Cerebellar nuclear complex (tissue), 1 donor: ENCODE results near the gene CNTD1.

Experiments used
- DNase-seq, 2 experiments: peaks; one replicate each; lab custom pipeline; 2025; lab: John Stamatoyannopoulos, UW

Gene CNTD1

GRCh38 chr17:42779304-42779935 lies 19.2 kb upstream of the CNTD1 start:
- no peak for DNase-seq

- DNase-seq = no peak
Measured at GRCh38 chr17:42779936-42780850, 18.5 kb upstream of the CNTD1 start, which contains the start of gene WNK4. WNK4 (plus strand) TSS chr17:42780610; CDS start chr17:42780699, 89 bp downstream.

- DNase-seq = no peak
Measured at GRCh38 chr17:42780851-42781638, 17.6 kb upstream of the CNTD1 start.

GRCh38 chr17:42781639-42782165 lies 17.0 kb upstream of the CNTD1 start:
- no peak for DNase-seq

GRCh38 chr17:42782166-42783061 lies 16.2 kb upstream of the CNTD1 start:
- DNase-seq = no peak

DNA sequence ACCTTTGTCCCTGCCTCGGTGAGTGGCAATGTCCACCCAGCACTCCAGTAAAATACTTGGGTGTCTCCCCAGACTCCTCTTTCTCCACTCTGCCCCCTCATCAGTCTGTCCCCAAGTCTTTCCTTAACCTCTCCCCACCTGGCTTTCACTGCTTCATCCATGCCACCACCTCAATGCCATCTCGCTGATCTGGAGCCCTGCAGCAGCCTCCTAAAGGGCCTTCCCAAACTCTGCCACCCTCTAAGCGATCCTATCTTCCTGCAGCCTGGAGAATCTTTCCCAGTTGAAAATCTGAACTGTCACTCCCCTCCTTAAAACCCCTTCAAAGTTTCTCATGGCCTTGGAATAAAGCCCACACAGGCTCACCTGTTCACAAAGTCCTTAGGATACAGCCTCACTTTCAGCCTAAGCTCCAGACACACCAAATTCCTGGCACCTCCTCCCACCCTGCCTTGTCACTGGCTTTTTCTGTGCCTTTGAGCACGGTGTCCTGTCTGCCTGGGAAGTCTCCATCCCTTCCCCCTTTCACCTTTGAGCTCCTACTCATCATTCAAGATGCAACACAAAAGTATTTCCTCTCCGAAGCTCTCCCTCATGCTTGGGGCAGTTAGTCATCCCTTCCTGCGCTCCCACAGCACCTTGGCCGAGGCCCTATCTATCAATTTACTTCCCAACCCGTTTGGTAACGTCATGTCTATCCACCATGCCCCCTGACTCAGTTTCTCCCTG lies 15.4 kb upstream of the CNTD1 start:
- DNase-seq = no peak

DNA sequence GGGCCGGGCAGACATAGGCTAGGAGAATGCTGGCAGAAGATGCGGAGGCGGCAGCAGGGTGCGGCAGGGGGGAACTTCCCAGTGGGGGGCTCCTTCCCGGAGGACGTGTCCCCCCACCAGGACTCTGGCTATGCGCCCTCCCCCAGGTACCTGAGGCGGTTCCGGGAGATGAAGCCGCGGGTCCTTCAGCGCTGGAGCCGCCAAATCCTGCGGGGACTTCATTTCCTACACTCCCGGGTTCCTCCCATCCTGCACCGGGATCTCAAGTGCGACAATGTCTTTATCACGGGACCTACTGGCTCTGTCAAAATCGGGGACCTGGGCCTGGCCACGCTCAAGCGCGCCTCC lies 14.9 kb upstream of the CNTD1 start:
- no peak for DNase-seq

- DNase-seq = no peak
Measured at GRCh38 chr17:42784409-42784808, 14.3 kb upstream of the CNTD1 start.

DNA sequence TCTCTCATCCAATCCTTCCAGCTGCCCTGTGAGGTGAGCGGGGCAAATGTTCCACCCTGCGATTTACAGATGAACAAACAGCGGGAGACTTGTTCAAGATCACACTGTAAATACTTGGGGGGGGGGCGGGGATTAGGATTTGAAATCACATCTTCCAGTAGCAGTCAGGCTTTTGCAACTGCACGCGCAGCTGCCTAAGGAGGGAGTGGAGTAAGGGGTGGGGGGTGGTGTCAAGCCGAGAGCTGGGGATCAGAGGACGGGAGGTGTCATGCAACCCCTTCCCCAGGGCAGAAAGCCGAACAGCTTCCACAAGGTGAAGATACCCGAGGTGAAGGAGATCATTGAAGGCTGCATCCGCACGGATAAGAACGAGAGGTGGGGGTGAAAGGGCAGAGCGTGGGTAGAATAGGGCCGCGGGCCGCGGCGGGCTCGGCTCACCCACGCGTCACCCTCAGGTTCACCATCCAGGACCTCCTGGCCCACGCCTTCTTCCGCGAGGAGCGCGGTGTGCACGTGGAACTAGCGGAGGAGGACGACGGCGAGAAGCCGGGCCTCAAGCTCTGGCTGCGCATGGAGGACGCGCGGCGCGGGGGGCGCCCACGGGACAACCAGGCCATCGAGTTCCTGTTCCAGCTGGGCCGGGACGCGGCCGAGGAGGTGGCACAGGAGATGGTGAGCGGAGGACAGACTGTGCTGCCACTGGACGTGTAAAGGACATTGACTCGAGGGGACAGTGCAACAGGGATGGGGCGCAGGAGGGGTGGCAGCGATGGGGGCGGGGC lies 13.7 kb upstream of the CNTD1 start:
- no peak for DNase-seq

- DNase-seq = no peak
Measured at GRCh38 chr17:42787266-42787665, 11.4 kb upstream of the CNTD1 start.

GRCh38 chr17:42791948-42792347 lies 6.7 kb upstream of the CNTD1 start:
- no peak for DNase-seq

- no peak for DNase-seq
Measured at GRCh38 chr17:42792545-42792944, 6.1 kb upstream of the CNTD1 start.

GRCh38 chr17:42795061-42795460 lies 3.6 kb upstream of the CNTD1 start:
- DNase-seq = no peak

- DNase-seq = no peak
Measured at GRCh38 chr17:42795465-42795864, 3.2 kb upstream of the CNTD1 start.

- no peak for DNase-seq
Measured at GRCh38 chr17:42796066-42796758, 2.4 kb upstream of the CNTD1 start.

DNA sequence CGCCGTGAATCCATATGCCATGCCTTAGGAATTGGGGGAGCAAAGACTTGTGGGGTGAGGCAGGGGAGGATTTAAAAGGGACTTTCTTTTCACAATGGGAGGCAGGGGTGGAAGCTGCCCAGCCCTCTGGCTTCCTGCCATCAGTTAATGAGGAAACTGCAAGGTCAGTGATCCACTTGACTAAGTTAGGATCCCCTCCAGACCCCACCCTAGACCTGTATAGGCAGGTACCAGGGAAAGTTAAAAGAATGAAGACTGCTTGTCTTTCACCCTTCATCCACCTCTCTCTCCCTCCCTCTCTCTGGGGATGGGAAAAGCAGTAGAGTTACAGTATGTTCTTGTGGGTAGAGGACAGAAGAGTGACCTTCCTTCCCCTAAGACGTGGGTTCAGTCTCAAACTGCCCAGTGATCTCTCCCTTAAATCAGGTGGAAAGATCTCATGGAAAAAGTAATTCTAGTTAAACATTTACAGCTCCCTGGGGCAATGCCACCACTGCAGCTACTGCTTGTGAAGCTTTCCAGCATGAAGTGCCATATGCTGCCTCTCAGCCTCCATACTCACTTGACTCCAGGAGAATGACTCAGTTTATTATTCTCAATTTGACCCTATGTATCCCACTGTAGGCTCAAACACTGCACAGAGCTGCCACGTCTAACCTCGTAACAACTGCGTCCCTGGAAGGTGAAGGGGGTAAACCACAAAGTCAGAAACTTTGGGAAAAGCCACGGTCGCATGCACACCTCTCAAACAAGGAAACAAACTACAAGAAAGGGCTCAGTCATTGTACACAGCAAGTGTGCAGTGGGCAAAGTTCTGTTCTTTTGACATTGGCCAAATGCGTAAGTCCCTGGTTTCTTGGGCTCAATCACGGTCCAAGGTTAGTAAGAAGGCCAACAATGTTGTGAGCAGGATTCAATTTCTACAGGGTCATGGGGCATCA lies 1.3 kb upstream of the CNTD1 start:
- DNase-seq = no peak

DNA sequence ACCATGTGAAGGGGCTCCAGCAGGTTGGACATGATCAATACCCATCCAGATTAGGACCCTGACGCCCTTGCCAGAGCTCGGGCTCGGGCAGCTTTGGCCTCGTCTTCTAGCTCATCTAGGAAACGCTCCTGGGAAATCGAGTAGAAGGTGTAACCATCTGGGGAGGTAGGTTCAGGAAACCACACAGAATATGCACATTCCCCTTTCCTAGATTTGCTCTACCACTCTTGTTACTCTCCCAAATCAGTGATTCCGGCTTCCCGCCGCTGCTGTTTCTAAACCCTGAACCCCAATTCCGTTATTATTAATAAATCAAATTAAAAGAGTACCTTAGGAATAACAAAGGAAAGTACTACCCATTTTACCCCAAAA lies 664 bp upstream of the CNTD1 start:
- no peak for DNase-seq
